ENCODE data around the gene RGPD8. TPM values are rescaled to one million over a fixed set of nuclear protein-coding genes. Genes with fewer than 3 reads are reported as not detected.
A peak's percentile ranks its signal among the peaks of the same experiment; 100 is the strongest.
"Not testable (repeated sequence)": the region's sequence is repeated elsewhere in the genome, so short reads cannot be mapped to it uniquely, and the experiment has no call there.

Gene RGPD8
- total RNA-seq, 4 donors from 2014 or later: 3.8 to 11.2 (median 8.1) TPM

DNA sequence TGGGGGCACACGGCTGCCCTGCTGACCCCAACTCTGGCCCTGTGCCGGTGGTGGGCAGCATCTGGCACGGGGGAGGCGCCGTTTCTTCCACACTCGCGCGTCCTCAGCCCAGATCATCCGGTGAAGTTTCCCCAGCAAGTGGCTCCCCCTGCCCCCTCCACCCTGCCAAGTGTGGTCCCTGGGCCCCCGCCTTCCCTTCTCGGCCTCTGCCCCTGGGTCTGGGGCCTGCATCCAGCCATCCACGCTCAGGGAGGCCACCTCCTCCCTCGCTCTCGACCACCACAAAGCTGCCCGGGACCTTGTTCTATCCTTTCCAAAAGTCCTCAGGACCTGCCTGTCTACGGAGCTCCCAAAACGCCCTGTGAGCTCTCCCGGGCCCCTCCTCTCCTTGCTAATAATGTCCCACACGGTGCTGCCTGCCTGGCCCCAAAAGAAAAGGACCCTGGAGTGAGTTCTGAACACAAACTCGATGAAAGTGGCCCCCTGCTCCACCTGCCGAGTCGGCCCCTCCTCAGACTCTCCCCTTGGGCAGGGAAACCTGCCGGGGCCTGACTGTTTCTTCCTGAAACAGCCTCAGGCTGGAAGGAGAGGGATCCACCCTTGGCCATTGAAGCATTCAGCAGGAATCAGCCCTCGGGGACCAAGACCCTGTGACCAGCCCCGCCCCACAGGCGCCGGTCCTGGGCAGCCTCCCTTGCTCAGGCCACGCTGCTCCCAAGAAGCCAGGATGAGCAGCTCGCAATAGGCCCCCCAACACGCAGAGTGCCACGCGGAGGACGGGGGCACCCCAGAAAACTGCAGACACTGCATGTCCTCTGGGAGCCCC lies 1.7 kb upstream of the RGPD8 start:
- intact Hi-C loops (cut with DNase I; ENCODE audit: low total_unique reads) (loop anchor here (5.0 kb wide), 1 partner anchor 178 kb away; the partner anchor contains the start of gene ZC3H8), in situ Hi-C loops (cut with MboI; ENCODE audit: low sequenced_read_pairs in 4 of 4) (loop anchor here in 2 of 4 donors (25.0 kb wide), 1 partner anchor 173 kb away; the partner anchor contains the start of gene ZC3H8 (in 2 of the 2))
- not testable (repeated sequence) for ATAC-seq, H3K27me3 ChIP-seq, H3K4me3 ChIP-seq, H3K36me3 ChIP-seq, DNase-seq, H3K4me1 ChIP-seq, H3K9me3 ChIP-seq, H3K27ac ChIP-seq

DNA sequence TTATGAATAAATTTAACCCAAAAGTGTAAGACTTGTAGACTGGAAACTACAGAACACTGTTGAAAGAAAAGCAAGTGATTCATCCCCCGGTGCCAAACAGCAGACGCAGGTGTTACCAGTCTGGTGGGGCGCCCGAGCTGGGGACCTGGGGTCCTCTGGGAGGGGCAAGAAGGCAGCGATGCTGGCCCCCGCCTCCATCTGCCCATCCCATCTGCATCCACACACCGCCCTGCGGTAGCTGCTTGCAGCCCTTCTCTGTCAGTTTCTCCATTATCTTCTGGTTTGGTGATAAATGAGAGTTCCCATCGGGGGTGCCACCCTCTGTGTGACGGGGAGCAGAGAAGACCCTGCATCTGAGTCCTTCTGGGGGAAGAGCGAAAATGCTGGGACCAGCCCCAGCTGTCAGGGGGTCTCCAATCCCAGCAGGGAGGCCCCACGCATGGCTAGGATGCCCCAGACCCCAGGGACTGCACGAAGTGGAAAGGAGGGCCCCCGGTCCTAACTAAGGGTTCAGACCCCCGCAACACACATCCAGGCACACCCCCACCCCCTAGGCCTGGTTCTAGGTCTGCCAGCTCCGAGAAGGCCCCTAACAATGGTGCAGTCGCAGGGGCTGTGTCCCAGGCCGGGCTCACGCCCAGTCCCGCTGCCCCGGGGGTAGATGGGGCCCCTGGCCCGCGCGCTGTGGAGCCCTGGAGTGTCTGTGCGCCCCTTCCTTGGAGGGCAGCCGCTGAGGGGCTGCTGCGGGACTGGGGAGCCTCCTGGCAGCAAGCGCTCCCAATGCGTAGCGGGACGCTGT lies 686 bp upstream of the RGPD8 start:
- in situ Hi-C loops (cut with MboI; ENCODE audit: low sequenced_read_pairs in 4 of 4): loop anchor here in 2 of 4 donors (25.0 kb wide), 1 partner anchor 172 kb away; the partner anchor contains the start of gene ZC3H8 (in 2 of the 2)
- DNase-seq (no peak), ATAC-seq (no peak)
- no peaks in the 10 kb centered on the region for H3K9me3 ChIP-seq
- intact Hi-C loops (cut with DNase I; ENCODE audit: low total_unique reads): loop anchor here (5.0 kb wide), 1 partner anchor 177 kb away; the partner anchor contains the start of gene ZC3H8
- H3K4me3 ChIP-seq: peak overlapping the region in 1 of 4 donors; percentile 57
- TF ChIP-seq POLR2A (IDR thresholded peaks at IDR 0.05): no peak
- TF ChIP-seq, protein P1, sequence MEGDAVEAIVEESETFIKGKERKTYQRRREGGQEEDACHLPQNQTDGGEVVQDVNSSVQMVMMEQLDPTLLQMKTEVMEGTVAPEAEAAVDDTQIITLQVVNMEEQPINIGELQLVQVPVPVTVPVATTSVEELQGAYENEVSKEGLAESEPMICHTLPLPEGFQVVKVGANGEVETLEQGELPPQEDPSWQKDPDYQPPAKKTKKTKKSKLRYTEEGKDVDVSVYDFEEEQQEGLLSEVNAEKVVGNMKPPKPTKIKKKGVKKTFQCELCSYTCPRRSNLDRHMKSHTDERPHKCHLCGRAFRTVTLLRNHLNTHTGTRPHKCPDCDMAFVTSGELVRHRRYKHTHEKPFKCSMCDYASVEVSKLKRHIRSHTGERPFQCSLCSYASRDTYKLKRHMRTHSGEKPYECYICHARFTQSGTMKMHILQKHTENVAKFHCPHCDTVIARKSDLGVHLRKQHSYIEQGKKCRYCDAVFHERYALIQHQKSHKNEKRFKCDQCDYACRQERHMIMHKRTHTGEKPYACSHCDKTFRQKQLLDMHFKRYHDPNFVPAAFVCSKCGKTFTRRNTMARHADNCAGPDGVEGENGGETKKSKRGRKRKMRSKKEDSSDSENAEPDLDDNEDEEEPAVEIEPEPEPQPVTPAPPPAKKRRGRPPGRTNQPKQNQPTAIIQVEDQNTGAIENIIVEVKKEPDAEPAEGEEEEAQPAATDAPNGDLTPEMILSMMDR (IDR thresholded peaks at IDR 0.05 in 4 of 5, conservative IDR thresholded peaks at IDR 0.05 in 1 of 5): no peak
- no peaks in the 10 kb centered on the region for H3K4me1 ChIP-seq
- H3K36me3 ChIP-seq: no peaks in the 10 kb centered on the region
- H3K27me3 ChIP-seq: no peaks in the 10 kb centered on the region
- no peak overlapping the region for H3K27ac ChIP-seq

DNA sequence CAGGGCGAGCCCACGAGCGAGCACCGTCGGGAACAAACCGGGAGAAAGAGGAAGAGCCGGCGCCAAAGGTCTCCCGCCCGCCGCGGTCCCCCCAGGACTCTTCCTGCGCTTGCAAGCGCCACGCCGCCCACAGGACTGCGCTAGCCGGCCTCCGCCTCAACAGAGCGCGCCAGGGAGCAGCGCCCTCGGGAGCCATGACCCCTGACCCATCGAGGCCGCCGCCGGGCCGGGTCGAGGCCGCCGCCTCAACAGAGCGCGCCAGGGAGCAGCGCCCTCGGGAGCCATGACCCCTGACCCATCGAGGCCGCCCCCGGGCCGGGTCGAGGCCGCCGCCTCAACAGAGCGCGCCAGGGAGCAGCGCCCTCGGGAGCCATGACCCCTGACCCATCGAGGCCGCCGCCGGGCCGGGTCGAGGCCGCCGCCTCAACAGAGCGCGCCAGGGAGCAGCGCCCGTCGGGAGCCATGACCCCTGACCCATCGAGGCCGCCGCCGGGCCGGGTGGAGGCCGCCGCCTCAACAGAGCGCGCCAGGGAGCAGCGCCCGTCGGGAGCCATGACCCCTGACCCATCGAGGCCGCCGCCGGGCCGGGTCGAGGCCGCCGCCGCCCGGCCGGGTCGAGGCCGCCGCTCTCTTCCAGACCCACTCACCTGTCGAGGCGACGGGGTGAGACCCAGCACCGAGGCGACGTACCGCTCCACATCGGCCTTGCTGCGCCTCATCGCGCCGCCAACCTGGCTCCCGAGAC lies 538 bp downstream of the RGPD8 start:
- intact Hi-C loops (cut with DNase I; ENCODE audit: low total_unique reads) (loop anchor here (5.0 kb wide), 1 partner anchor 176 kb away; the partner anchor contains the start of gene ZC3H8), in situ Hi-C loops (cut with MboI; ENCODE audit: low sequenced_read_pairs in 4 of 4) (loop anchor here in 2 of 4 donors (25.0 kb wide), 1 partner anchor 171 kb away; the partner anchor contains the start of gene ZC3H8 (in 2 of the 2))
- not testable (repeated sequence) for H3K9me3 ChIP-seq, H3K4me1 ChIP-seq, H3K36me3 ChIP-seq, H3K27me3 ChIP-seq
- peak in 1 of 2 donors; percentile 40 for DNase-seq
- H3K4me3 ChIP-seq: peak overlapping the region; percentile 57 to 71 (median 62)
- peak overlapping the region; percentile 58 to 88 (median 78) for H3K27ac ChIP-seq
- ATAC-seq: peak; percentile 67 to 75

DNA sequence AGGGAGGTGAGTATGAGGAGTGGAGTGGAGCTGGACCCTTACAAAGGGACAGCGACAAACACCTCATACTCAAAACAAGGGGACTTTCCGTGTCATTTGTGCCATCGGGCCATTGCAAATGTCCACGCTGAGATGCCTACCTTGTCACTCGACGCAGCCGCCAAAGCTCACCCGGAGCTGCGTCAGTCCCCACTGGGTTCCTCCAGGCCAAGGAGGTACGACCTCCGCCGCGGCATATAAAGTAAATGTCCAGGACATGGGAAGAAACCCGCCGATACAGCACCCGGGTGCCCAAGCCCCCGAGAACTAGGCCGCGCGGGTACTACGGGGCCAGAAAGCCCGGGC lies 1.1 kb downstream of the RGPD8 start:
- in situ Hi-C loops (cut with MboI; ENCODE audit: low sequenced_read_pairs in 4 of 4) (loop anchor here in 2 of 4 donors (25.0 kb wide), 1 partner anchor 170 kb away; the partner anchor contains the start of gene ZC3H8 (in 2 of the 2)), intact Hi-C loops (cut with DNase I; ENCODE audit: low total_unique reads) (loop anchor here (5.0 kb wide), 1 partner anchor 175 kb away; the partner anchor contains the start of gene ZC3H8)
- H3K36me3 ChIP-seq, DNase-seq, H3K4me1 ChIP-seq, ATAC-seq, H3K27me3 ChIP-seq, H3K9me3 ChIP-seq: not testable (repeated sequence)
- Histone ChIP-seq H3K4me3 (peak overlapping the region; percentile 57 to 71 (median 62)), H3K27ac (peak overlapping the region; percentile 58 to 88 (median 78))

DNA sequence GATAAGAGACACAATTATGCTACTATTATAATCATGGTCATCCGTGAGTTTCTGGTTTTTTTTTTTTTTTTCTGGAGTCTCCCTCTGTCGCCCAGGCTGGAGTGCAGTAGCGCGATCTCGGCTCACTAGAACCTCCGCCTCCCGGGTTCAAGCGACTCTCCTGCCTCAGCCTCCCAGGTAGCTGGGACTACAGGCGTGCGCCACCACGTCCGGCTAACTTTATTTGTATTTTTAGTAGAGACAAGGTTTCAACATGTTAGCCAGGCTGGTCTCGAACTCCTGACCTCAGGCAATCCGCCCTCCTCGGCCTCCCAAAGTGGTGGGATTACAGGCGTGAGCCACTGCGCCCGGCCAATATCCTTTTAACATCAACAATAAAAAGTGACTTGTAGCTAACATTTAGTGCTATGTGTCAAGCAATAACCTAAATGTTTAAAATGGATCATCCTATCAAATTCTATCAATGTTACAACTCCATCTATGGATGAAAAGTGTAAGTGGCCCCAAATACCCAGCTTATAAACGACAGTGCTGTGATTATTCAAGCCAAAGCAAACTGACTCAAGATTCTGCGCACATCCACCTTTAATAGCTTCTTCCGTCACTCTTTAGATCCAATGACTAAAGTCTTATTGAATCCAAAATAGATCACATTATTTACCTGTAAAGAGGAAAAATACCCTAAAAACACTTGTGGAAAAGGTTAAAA lies 1.7 kb downstream of the RGPD8 start:
- Histone ChIP-seq H3K27ac (peak overlapping the region in 3 of 4 donors; percentile 78 to 88 (median 79)), H3K4me3 (peak overlapping the region; percentile 57 to 71 (median 62))
- H3K4me1 ChIP-seq, H3K27me3 ChIP-seq, ATAC-seq, DNase-seq, H3K9me3 ChIP-seq, H3K36me3 ChIP-seq: not testable (repeated sequence)
- in situ Hi-C loops (cut with MboI; ENCODE audit: low sequenced_read_pairs in 4 of 4) (loop anchor here in 2 of 4 donors (25.0 kb wide), 1 partner anchor 169 kb away; the partner anchor contains the start of gene ZC3H8 (in 2 of the 2)), intact Hi-C loops (cut with DNase I; ENCODE audit: low total_unique reads) (loop anchor here (5.0 kb wide), 1 partner anchor 174 kb away; the partner anchor contains the start of gene ZC3H8)

DNA sequence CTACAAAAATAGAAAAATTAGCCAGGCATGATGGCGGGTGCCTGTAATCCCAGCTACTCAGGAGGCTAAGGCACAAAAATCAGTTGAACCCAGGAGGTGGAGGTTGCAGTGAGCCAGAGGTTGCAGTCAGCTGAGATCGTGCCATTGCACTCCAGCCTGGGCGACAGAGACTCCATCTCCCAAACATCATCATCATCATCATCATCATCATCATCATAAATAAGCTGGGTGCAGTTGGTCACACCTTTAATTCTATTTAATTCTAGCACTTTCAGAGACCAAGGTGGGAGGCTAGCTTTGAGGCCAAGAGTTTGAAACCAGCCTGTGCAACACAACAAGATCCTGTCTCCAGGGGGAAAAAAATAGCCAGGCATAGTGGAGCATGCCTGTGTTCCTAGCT lies 8.9 kb downstream of the RGPD8 start:
- DNase-seq; in situ Hi-C loops (cut with MboI; ENCODE audit: low sequenced_read_pairs in 4 of 4); H3K27me3 ChIP-seq; ATAC-seq; intact Hi-C loops (cut with DNase I; ENCODE audit: low total_unique reads); H3K9me3 ChIP-seq; H3K4me1 ChIP-seq; H3K27ac ChIP-seq; H3K4me3 ChIP-seq; H3K36me3 ChIP-seq: not testable (repeated sequence)

DNA sequence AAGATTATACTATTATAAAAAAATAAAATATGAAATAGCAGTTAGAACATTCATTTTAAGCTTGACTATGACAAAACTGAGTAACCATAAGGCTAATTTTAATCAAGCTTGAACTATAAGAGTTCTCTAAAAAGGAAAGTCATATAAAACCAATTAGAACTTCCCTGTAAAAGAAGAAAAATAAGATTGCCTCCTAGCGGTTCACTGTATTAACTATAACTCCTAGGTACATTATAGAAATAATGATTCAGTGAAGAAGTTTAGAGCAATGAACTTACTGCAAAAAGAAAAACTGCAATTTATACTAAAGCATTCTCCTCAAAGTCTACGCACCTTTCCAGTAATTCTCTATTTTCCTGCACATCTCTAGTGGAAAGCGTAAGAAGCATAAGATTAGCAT lies 16.6 kb downstream of the RGPD8 start:
- in situ Hi-C loops (cut with MboI; ENCODE audit: low sequenced_read_pairs in 4 of 4): not testable (repeated sequence)

DNA sequence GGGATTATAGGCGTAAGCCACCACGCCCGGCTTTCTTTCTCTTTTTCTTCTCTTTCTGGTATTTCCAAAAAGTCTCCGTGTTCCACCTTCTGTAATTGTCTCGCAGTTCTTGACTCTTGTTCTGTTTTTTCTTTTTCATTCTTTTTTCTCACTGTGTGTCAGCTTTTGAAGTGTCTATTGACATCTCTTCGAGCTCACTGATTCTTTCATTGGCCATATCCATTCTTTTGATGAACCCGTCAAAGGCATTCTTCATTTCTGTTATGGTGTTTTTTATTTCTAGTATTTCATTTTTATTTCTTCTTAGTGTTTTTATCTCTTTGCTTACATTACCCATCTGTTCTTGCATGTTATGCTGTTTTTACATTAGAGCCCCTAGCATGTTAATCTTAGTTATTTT lies 73.4 kb downstream of the RGPD8 start:
- in situ Hi-C loops (cut with MboI; ENCODE audit: low sequenced_read_pairs in 4 of 4); H3K27ac ChIP-seq; intact Hi-C loops (cut with DNase I; ENCODE audit: low total_unique reads); H3K4me3 ChIP-seq; H3K4me1 ChIP-seq; H3K36me3 ChIP-seq; H3K9me3 ChIP-seq; H3K27me3 ChIP-seq; DNase-seq; ATAC-seq: not testable (repeated sequence)

More for the DNA sequence above, 16.6 kb downstream of the RGPD8 start:
- H3K27me3 ChIP-seq; DNase-seq; H3K9me3 ChIP-seq; H3K4me1 ChIP-seq; intact Hi-C loops (cut with DNase I; ENCODE audit: low total_unique reads); H3K4me3 ChIP-seq; H3K27ac ChIP-seq; H3K36me3 ChIP-seq; ATAC-seq: not testable (repeated sequence)

DNA sequence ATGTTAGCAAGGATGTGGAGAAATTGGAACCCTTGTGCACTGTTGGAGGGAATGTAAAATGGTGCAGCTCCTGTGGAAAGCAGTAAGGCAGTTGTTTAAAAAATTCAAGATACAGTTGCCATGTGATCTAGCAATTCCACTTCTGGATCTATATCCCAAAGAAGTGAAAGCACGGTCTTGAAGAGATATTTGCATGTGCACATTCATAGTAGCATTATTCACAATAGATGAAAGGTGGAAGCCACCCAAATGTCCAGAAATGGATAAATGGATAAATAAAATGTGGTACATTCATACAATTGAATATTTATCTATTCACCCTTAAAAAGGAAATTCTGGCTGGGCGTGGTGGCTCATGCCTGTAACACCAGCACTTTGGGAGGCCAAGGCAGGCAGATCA lies 79.1 kb downstream of the RGPD8 start:
- in situ Hi-C loops (cut with MboI; ENCODE audit: low sequenced_read_pairs in 4 of 4): not testable (repeated sequence)

More for the DNA sequence above, 79.1 kb downstream of the RGPD8 start:
- H3K36me3 ChIP-seq; H3K27ac ChIP-seq; H3K9me3 ChIP-seq; ATAC-seq; DNase-seq; intact Hi-C loops (cut with DNase I; ENCODE audit: low total_unique reads); H3K4me1 ChIP-seq; H3K4me3 ChIP-seq; H3K27me3 ChIP-seq: not testable (repeated sequence)
